Right renal cortex interstitium (tissue), 3 donors: ENCODE measurements around the gene NDEL1. TPM values are rescaled to one million over a fixed set of nuclear protein-coding genes. Genes with fewer than 3 reads are reported as not detected.

Source experiments
- DNase-seq, 3 donors: peaks; one replicate each; pipeline ENCODE4 v3.0.0-alpha.2; 2013; ENCODE audit warnings: low read depth in 3 of 3, low spot score in 2 of 3
- polyA plus RNA-seq, 3 donors: library from polyadenylated mRNA; unstranded; fragments of 120-200 nt; gene quantifications; one replicate each; pipeline ENCODE4 v1.2.1, GENCODE V29; 2013; ENCODE audit not compliant: insufficient read length in 3 of 3

Gene NDEL1
- polyA plus RNA-seq, 3 donors: 44.9 to 54.6 (median 45.9) TPM

- no peak for DNase-seq
Observed at GRCh38 chr17:8496081-8496480, 60.4 kb downstream of the NDEL1 start.

GRCh38 chr17:8499171-8499570, 63.5 kb downstream of the NDEL1 start:
- DNase-seq: no peak

- DNase-seq: no peak
Observed at GRCh38 chr17:8499614-8500013, 63.9 kb downstream of the NDEL1 start.

- no peak for DNase-seq
Observed at GRCh38 chr17:8500609-8501008, 64.9 kb downstream of the NDEL1 start.

GRCh38 chr17:8502126-8502525, 66.4 kb downstream of the NDEL1 start:
- no peak for DNase-seq

- no peak for DNase-seq
Observed at GRCh38 chr17:8503368-8503767, 67.7 kb downstream of the NDEL1 start.

GRCh38 chr17:8503807-8504206, 68.1 kb downstream of the NDEL1 start:
- DNase-seq: no peak

GRCh38 chr17:8504460-8505207, 69.0 kb downstream of the NDEL1 start:
- DNase-seq: no peak

- no peak for DNase-seq
Observed at GRCh38 chr17:8506145-8506544, 70.5 kb downstream of the NDEL1 start.

- no peak for DNase-seq
Observed at GRCh38 chr17:8514801-8515200, 79.1 kb downstream of the NDEL1 start.

Other genes starting within 250 kb of the NDEL1 start
- gene BORCS6, start 245.7 kb upstream of the NDEL1 start, polyA plus RNA-seq: 1 to 10 TPM; 3.0 to 4.3 (median 3.7) TPM
- 10 to 100 TPM; 28.6 to 36.7 (median 33.0) TPM for gene AURKB, start 225.3 kb upstream of the NDEL1 start, polyA plus RNA-seq
- 10 to 100 TPM; 18.9 to 24.9 (median 22.7) TPM for gene CTC1, start 187.8 kb upstream of the NDEL1 start, polyA plus RNA-seq
- 10 to 100 TPM; 35.3 to 43.0 (median 38.9) TPM for gene PFAS, start 186.6 kb upstream of the NDEL1 start, polyA plus RNA-seq
- 10 to 100 TPM; 27.8 to 29.9 (median 28.7) TPM for gene RANGRF, start 147.2 kb upstream of the NDEL1 start, polyA plus RNA-seq
- gene SLC25A35, start 140.5 kb upstream of the NDEL1 start, polyA plus RNA-seq: 1 to 10 TPM; 2.6 to 3.4 (median 3.2) TPM
- 10 to 100 TPM; 14.2 to 21.9 (median 15.1) TPM for gene ARHGEF15, start 125.6 kb upstream of the NDEL1 start, polyA plus RNA-seq
- gene ODF4, start 96.0 kb upstream of the NDEL1 start, polyA plus RNA-seq: not detected
- gene RPL26, start 52.7 kb upstream of the NDEL1 start, polyA plus RNA-seq: 1,000 to 10,000 TPM; 3,518 to 3,658 (median 3,532) TPM
- gene RNF222, start 38.1 kb upstream of the NDEL1 start, polyA plus RNA-seq: under 1 TPM in 2 of 3 donors, not detected in 1; 0.04 to 0.06 TPM
- 100 to 1,000 TPM; 237 to 285 (median 254) TPM for gene MYH10, start 194.8 kb downstream of the NDEL1 start, polyA plus RNA-seq